Measurements from ENCODE around the gene PRKCE. TPM values are rescaled to one million over a fixed set of nuclear protein-coding genes. Genes with fewer than 3 reads are reported as not detected.
A peak's percentile ranks its signal among the peaks of the same experiment; 100 is the strongest.

PRKCE gene
- polyA plus RNA-seq, 3 donors = 8.3 to 9.1 (median 8.8) TPM

GRCh38 chr2:45626387-45627221, 24.9 kb upstream of the PRKCE start:
- no peak for DNase-seq (ENCODE audit: extremely low read depth in 1 of 11, low read depth in 9 of 11, low spot score in 4 of 11)

- no peak for DNase-seq (ENCODE audit: extremely low read depth in 1 of 11, low read depth in 9 of 11, low spot score in 4 of 11)
Observed at GRCh38 chr2:45627911-45628310, 23.6 kb upstream of the PRKCE start.

GRCh38 chr2:45629971-45630370, 21.5 kb upstream of the PRKCE start:
- no peak for DNase-seq (ENCODE audit: extremely low read depth in 1 of 11, low read depth in 9 of 11, low spot score in 4 of 11)

- no peak for DNase-seq (ENCODE audit: extremely low read depth in 1 of 11, low read depth in 9 of 11, low spot score in 4 of 11)
Observed at GRCh38 chr2:45631319-45631718, 20.2 kb upstream of the PRKCE start.

- DNase-seq (ENCODE audit: extremely low read depth in 1 of 11, low read depth in 9 of 11, low spot score in 4 of 11) = no peak
Observed at GRCh38 chr2:45631955-45632354, 19.5 kb upstream of the PRKCE start.

- DNase-seq (ENCODE audit: extremely low read depth in 1 of 11, low read depth in 9 of 11, low spot score in 4 of 11) = no peak
Observed at GRCh38 chr2:45634223-45634622, 17.3 kb upstream of the PRKCE start.

GRCh38 chr2:45636008-45636407, 15.5 kb upstream of the PRKCE start:
- no peak for DNase-seq (ENCODE audit: extremely low read depth in 1 of 11, low read depth in 9 of 11, low spot score in 4 of 11)

GRCh38 chr2:45637440-45637839, 14.0 kb upstream of the PRKCE start:
- no peak for DNase-seq (ENCODE audit: extremely low read depth in 1 of 11, low read depth in 9 of 11, low spot score in 4 of 11)

GRCh38 chr2:45640576-45640975, 10.9 kb upstream of the PRKCE start:
- no peak for DNase-seq (ENCODE audit: extremely low read depth in 1 of 11, low read depth in 9 of 11, low spot score in 4 of 11)

GRCh38 chr2:45643095-45643494, 8.4 kb upstream of the PRKCE start:
- DNase-seq (ENCODE audit: extremely low read depth in 1 of 11, low read depth in 9 of 11, low spot score in 4 of 11) = no peak

GRCh38 chr2:45643543-45644542, 7.6 kb upstream of the PRKCE start:
- DNase-seq (ENCODE audit: extremely low read depth in 1 of 11, low read depth in 9 of 11, low spot score in 4 of 11) = peak in 6 of 11 donors; percentile 38 to 71 (median 63)

- DNase-seq (ENCODE audit: extremely low read depth in 1 of 11, low read depth in 9 of 11, low spot score in 4 of 11) = no peak
Observed at GRCh38 chr2:45646289-45646688, 5.2 kb upstream of the PRKCE start.

- DNase-seq (ENCODE audit: extremely low read depth in 1 of 11, low read depth in 9 of 11, low spot score in 4 of 11) = peak in 2 of 11 donors; percentile 17 to 46
Observed at GRCh38 chr2:45647356-45647755, 4.1 kb upstream of the PRKCE start.

- DNase-seq (ENCODE audit: extremely low read depth in 1 of 11, low read depth in 9 of 11, low spot score in 4 of 11) = no peak
Observed at GRCh38 chr2:45647986-45648520, 3.4 kb upstream of the PRKCE start.

GRCh38 chr2:45648636-45649035, 2.8 kb upstream of the PRKCE start:
- no peak for DNase-seq (ENCODE audit: extremely low read depth in 1 of 11, low read depth in 9 of 11, low spot score in 4 of 11)

GRCh38 chr2:45649462-45649857, 2.0 kb upstream of the PRKCE start:
- no peak for DNase-seq (ENCODE audit: extremely low read depth in 1 of 11, low read depth in 9 of 11, low spot score in 4 of 11)

GRCh38 chr2:45649858-45650811, 1.3 kb upstream of the PRKCE start:
- peak in 4 of 11 donors; percentile 37 to 57 (median 44) for DNase-seq (ENCODE audit: extremely low read depth in 1 of 11, low read depth in 9 of 11, low spot score in 4 of 11)

- peak; percentile 87 to 96 (median 93) for DNase-seq (ENCODE audit: extremely low read depth in 1 of 11, low read depth in 9 of 11, low spot score in 4 of 11)
Observed at GRCh38 chr2:45650851-45651414, 542 bp upstream of the PRKCE start.

Data from renal cortex interstitium (tissue), 11 donors.